ENCODE measurements around the gene NIM1K. TPM values are rescaled to one million over a fixed set of nuclear protein-coding genes. Genes with fewer than 3 reads are reported as not detected.
"Not testable (repeated sequence)": the region's sequence is repeated elsewhere in the genome, so short reads cannot be mapped to it uniquely, and the experiment has no call there.

Gene NIM1K
- total RNA-seq, 1 experiment from 2014 or later = 10.2 TPM

DNA sequence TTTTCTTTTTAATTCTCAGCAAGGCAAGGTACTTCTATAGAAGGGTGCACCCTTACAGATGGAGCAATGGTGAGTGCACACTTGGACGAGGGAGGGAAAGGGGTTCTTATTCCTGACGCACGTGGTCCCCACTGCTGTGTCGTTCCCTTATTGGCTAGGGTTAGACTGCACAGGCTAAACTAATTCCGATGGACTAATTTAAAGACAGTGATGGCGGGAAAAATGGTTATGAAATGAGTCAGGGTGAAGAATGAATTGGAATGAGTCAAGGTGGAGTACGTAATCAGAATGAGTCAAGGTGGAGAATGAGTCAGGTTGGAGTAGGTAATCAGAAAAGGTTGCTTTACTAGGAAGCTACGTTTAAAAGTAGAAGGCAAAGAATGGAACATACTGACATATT, 123.2 kb downstream of the NIM1K start:
- Histone ChIP-seq H3K9me2 (replicated peaks; ENCODE audit: insufficient read depth, low read length) (no peaks in the 10 kb centered on the region), H2AFZ (ENCODE audit: low read length) (no peak overlapping the region), H3K27me3 (ENCODE audit: low read length) (no peaks in the 10 kb centered on the region), H3K36me3 (ENCODE audit: insufficient read depth, low read length) (peaks cover 21% of the 10 kb centered on the region; the same call in 1 of the 2 replicates), H3K4me1 (ENCODE audit: low read length) (peaks cover 32% of the 10 kb centered on the region), H3K27ac (ENCODE audit: low read length) (no peak overlapping the region), H4K20me1 (ENCODE audit: insufficient read depth, low read depth, low read length) (peaks cover 26% of the 10 kb centered on the region), H3K9ac (ENCODE audit: low read length) (no peak overlapping the region), H3K4me3 (ENCODE audit: low read length) (no peak overlapping the region), H3K4me2 (ENCODE audit: low read depth, low read length, poor library complexity, severe bottlenecking) (no peak overlapping the region), H3K9me3 (ENCODE audit: low read length) (no peaks in the 10 kb centered on the region), H3K79me2 (ENCODE audit: low read length) (peaks cover 30% of the 10 kb centered on the region)
- no peak for DNase-seq

DNA sequence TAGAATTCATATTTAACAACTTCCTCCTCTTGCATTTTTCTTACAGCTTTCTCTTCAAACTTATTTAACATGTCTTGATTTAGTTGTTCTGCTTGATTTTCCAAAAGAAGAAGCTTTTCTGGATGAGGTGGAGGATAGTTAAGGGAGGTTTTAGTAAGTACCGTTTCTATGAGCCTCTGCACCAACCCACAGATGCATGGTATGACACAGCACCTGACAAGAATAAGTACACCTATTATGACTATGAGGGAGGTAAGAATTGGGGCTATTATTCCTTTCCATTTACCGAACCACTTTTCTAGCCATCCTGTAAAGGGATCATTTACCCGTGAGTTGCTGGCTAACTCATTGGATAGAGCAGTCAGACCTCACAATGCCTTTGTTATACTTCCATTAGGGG, 123.7 kb downstream of the NIM1K start:
- H3K36me3 ChIP-seq (ENCODE audit: insufficient read depth, low read length) = peaks cover 17% of the 10 kb centered on the region; the same call in 1 of the 2 replicates
- H3K27me3 ChIP-seq (ENCODE audit: low read length) = no peaks in the 10 kb centered on the region
- H3K4me3 ChIP-seq (ENCODE audit: low read length) = no peak overlapping the region
- no peak overlapping the region for H3K4me2 ChIP-seq (ENCODE audit: low read depth, low read length, poor library complexity, severe bottlenecking)
- no peak overlapping the region for H2AFZ ChIP-seq (ENCODE audit: low read length)
- no peaks in the 10 kb centered on the region for H3K9me2 ChIP-seq (replicated peaks; ENCODE audit: insufficient read depth, low read length)
- no peaks in the 10 kb centered on the region for H3K9me3 ChIP-seq (ENCODE audit: low read length)
- peaks cover 26% of the 10 kb centered on the region for H3K79me2 ChIP-seq (ENCODE audit: low read length)
- peaks cover 27% of the 10 kb centered on the region for H3K4me1 ChIP-seq (ENCODE audit: low read length)
- no peak overlapping the region for H3K9ac ChIP-seq (ENCODE audit: low read length)
- no peak for DNase-seq
- H4K20me1 ChIP-seq (ENCODE audit: insufficient read depth, low read depth, low read length) = peaks cover 22% of the 10 kb centered on the region
- no peak overlapping the region for H3K27ac ChIP-seq (ENCODE audit: low read length)

DNA sequence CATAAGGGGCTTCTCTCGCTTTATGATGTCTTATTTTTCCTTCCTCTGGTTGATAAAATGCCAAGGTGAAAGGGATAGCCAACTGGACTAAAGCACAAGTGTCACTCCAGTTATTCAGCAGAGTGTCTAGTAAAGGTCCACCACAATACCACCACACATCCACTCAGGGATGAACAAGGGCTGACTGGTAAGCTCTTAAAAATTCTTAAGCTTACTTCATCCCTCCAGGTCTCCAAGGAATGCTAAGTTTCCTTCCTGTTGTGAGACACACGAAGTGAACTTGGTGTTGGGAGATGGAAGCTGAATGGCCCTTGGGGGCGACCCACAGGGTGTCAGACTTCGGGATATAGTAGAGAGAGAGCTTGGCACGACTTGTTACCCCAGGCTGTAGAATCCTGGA, 124.4 kb downstream of the NIM1K start:
- H3K9me3 ChIP-seq (ENCODE audit: low read length) = no peaks in the 10 kb centered on the region
- H3K79me2 ChIP-seq (ENCODE audit: low read length) = peaks cover 18% of the 10 kb centered on the region
- peaks cover 15% of the 10 kb centered on the region; the same call in 1 of the 2 replicates for H4K20me1 ChIP-seq (ENCODE audit: insufficient read depth, low read depth, low read length)
- H3K4me1 ChIP-seq (ENCODE audit: low read length) = peaks cover 20% of the 10 kb centered on the region
- no peaks in the 10 kb centered on the region for H3K9me2 ChIP-seq (replicated peaks; ENCODE audit: insufficient read depth, low read length)
- H3K4me2 ChIP-seq (ENCODE audit: low read depth, low read length, poor library complexity, severe bottlenecking) = no peak overlapping the region
- H3K36me3 ChIP-seq (ENCODE audit: insufficient read depth, low read length) = peaks cover 11% of the 10 kb centered on the region; the same call in 1 of the 2 replicates
- H3K27ac ChIP-seq (ENCODE audit: low read length) = no peak overlapping the region
- no peak overlapping the region for H3K4me3 ChIP-seq (ENCODE audit: low read length)
- no peaks in the 10 kb centered on the region for H3K27me3 ChIP-seq (ENCODE audit: low read length)
- no peak overlapping the region for H3K9ac ChIP-seq (ENCODE audit: low read length)
- H2AFZ ChIP-seq (ENCODE audit: low read length) = no peak overlapping the region
- no peak for DNase-seq

DNA sequence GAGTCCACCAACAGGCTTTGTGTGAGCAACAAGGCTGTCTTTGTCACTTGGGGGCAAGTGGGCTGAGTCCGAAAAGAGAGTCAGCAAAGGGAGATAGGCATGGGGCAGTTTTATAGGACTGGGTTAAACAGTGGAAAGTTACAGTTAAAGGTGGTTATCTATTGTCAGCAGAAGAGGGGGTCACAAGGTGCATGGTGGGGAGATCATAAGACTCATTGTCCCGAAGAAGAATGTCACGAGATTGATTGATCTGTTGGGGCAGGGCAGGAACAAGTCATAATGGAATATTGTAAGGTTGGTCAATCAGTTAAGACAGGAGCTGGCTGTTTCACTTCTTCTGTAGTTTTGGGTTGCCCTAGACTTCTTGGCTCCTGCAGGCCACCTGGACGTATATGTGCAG, 128.8 kb downstream of the NIM1K start:
- H4K20me1 ChIP-seq (ENCODE audit: insufficient read depth, low read depth, low read length) = no peaks in the 10 kb centered on the region
- no peak overlapping the region for H3K4me2 ChIP-seq (ENCODE audit: low read depth, low read length, poor library complexity, severe bottlenecking)
- no peak overlapping the region for H3K9ac ChIP-seq (ENCODE audit: low read length)
- no peak overlapping the region for H3K27ac ChIP-seq (ENCODE audit: low read length)
- no peaks in the 10 kb centered on the region for H3K36me3 ChIP-seq (ENCODE audit: insufficient read depth, low read length)
- no peaks in the 10 kb centered on the region for H3K79me2 ChIP-seq (ENCODE audit: low read length)
- no peaks in the 10 kb centered on the region for H3K27me3 ChIP-seq (ENCODE audit: low read length)
- H3K9me3 ChIP-seq (ENCODE audit: low read length) = no peaks in the 10 kb centered on the region
- no peak for DNase-seq
- H3K9me2 ChIP-seq (replicated peaks; ENCODE audit: insufficient read depth, low read length) = no peaks in the 10 kb centered on the region
- no peak overlapping the region for H3K4me3 ChIP-seq (ENCODE audit: low read length)
- no peak overlapping the region for H2AFZ ChIP-seq (ENCODE audit: low read length)
- H3K4me1 ChIP-seq (ENCODE audit: low read length) = no peaks in the 10 kb centered on the region

DNA sequence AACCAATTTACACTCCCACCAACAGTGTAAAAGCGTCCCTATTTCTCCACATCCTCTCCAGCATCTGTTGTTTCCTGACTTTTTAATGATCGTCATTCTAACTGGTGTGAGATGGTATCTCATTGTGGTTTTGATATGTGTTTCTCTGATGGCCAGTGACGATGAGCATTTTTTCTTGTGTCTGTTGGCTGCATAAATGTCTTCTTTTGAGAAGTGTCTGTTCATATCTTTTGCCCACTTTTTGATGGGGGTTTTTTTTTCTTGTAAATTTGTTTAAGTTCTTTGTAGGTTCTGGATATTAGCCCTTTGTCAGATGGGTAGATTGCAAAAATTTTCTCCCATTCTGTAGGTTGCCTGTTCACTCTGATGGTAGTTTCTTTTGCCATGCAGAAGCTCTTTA, 131.5 kb downstream of the NIM1K start:
- not testable (repeated sequence) for H3K36me3 ChIP-seq (ENCODE audit: insufficient read depth, low read length); H3K9me2 ChIP-seq (replicated peaks; ENCODE audit: insufficient read depth, low read length); H3K4me3 ChIP-seq (ENCODE audit: low read length); H3K9ac ChIP-seq (ENCODE audit: low read length); H4K20me1 ChIP-seq (ENCODE audit: insufficient read depth, low read depth, low read length); H2AFZ ChIP-seq (ENCODE audit: low read length); H3K27me3 ChIP-seq (ENCODE audit: low read length); DNase-seq; H3K9me3 ChIP-seq (ENCODE audit: low read length); H3K4me1 ChIP-seq (ENCODE audit: low read length); H3K27ac ChIP-seq (ENCODE audit: low read length); H3K4me2 ChIP-seq (ENCODE audit: low read depth, low read length, poor library complexity, severe bottlenecking); H3K79me2 ChIP-seq (ENCODE audit: low read length)

DNA sequence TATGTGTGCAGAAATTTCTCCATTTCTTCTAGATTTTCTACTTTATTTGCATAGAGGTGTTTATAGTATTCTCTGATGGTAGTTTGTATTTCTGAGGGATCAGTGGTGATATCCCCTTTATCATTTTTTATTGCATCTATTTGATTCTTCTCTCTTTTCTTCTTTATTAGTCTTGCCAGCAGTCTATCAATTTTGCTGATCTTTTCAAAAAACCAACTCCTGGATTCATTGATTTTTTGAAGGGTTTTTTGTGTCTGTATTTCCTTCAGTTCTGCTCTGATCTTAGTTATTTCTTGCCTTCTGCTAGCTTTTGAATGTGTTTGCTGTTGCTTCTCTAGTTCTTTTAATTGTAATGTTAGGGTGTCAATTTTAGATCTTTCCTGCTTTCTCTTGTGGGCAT, 133.6 kb downstream of the NIM1K start:
- H3K9me3 ChIP-seq (ENCODE audit: low read length); H2AFZ ChIP-seq (ENCODE audit: low read length); H3K27me3 ChIP-seq (ENCODE audit: low read length); H3K4me2 ChIP-seq (ENCODE audit: low read depth, low read length, poor library complexity, severe bottlenecking); H3K4me1 ChIP-seq (ENCODE audit: low read length); H3K4me3 ChIP-seq (ENCODE audit: low read length); H3K79me2 ChIP-seq (ENCODE audit: low read length); DNase-seq; H3K27ac ChIP-seq (ENCODE audit: low read length); H3K9me2 ChIP-seq (replicated peaks; ENCODE audit: insufficient read depth, low read length); H3K9ac ChIP-seq (ENCODE audit: low read length); H3K36me3 ChIP-seq (ENCODE audit: insufficient read depth, low read length); H4K20me1 ChIP-seq (ENCODE audit: insufficient read depth, low read depth, low read length): not testable (repeated sequence)

Small RNA genes lying within 50 kb of the gene (small RNA-seq; reads per million reads assigned to genes)
- gene AC106800.4 = not detected

Other genes starting within 250 kb of the NIM1K start
- gene ANXA2R, start 151.9 kb upstream of the NIM1K start, total RNA-seq (2014; rRNA removed; shearing (Covaris generic); ENCODE audit: low replicate concordance) = 9.0 and 15.3 TPM in 2 replicates
- 64.1 and 78.0 TPM in 2 replicates for gene ZNF131, start 71.3 kb upstream of the NIM1K start, total RNA-seq (2014; rRNA removed; shearing (Covaris generic); ENCODE audit: low replicate concordance)
- 131 and 184 TPM in 2 replicates for gene HMGCS1, start 121.2 kb downstream of the NIM1K start, total RNA-seq (2014; rRNA removed; shearing (Covaris generic); ENCODE audit: low replicate concordance)
- gene CCL28, start 220.2 kb downstream of the NIM1K start, total RNA-seq (2014; rRNA removed; shearing (Covaris generic); ENCODE audit: low replicate concordance) = 18.8 and 42.3 TPM in 2 replicates